ENCODE measurements around the gene LIPC.

DNA sequence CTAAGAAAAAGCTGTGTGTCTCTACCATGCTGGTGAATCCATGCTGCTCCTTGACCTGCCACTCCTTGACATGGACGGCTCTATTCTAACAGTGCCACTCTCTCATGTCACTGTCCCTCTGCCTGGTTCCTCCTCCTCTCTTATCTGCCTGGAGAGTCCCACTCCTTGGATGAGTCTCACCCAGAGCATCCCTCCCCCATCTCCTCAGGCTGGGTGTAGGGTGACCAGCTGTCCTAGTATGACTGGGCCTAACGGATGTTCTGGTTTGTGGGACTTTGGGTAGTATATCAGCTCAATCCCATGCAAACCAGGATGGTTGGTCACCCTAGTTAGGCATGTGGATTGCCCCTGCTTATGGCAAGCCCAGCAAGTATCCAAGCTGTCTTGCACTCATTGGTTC lies 54.3 kb downstream of the LIPC start:
- TF ChIP-seq RAD21 (IDR thresholded peaks at IDR 0.05; ENCODE audit: low read length) (no peak), EP300 (IDR thresholded peaks at IDR 0.05; ENCODE audit: borderline replicate concordance in 1 of 2, low read depth in 1 of 2, low read length in 1 of 2) (no peak), RFX5 (IDR thresholded peaks at IDR 0.05; ENCODE audit: low read length) (no peak), POLR2AphosphoS5 (IDR thresholded peaks at IDR 0.05; ENCODE audit: low read depth, low read length) (no peak)
- TF ChIP-seq, protein P1, sequence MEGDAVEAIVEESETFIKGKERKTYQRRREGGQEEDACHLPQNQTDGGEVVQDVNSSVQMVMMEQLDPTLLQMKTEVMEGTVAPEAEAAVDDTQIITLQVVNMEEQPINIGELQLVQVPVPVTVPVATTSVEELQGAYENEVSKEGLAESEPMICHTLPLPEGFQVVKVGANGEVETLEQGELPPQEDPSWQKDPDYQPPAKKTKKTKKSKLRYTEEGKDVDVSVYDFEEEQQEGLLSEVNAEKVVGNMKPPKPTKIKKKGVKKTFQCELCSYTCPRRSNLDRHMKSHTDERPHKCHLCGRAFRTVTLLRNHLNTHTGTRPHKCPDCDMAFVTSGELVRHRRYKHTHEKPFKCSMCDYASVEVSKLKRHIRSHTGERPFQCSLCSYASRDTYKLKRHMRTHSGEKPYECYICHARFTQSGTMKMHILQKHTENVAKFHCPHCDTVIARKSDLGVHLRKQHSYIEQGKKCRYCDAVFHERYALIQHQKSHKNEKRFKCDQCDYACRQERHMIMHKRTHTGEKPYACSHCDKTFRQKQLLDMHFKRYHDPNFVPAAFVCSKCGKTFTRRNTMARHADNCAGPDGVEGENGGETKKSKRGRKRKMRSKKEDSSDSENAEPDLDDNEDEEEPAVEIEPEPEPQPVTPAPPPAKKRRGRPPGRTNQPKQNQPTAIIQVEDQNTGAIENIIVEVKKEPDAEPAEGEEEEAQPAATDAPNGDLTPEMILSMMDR (IDR thresholded peaks at IDR 0.05): no peak
- TF ChIP-seq, protein P2, sequence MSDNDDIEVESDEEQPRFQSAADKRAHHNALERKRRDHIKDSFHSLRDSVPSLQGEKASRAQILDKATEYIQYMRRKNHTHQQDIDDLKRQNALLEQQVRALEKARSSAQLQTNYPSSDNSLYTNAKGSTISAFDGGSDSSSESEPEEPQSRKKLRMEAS (IDR thresholded peaks at IDR 0.05; ENCODE audit: low read depth): no peak
